ENCODE measurements around the gene SPOUT1.

The SPOUT1 gene

DNA sequence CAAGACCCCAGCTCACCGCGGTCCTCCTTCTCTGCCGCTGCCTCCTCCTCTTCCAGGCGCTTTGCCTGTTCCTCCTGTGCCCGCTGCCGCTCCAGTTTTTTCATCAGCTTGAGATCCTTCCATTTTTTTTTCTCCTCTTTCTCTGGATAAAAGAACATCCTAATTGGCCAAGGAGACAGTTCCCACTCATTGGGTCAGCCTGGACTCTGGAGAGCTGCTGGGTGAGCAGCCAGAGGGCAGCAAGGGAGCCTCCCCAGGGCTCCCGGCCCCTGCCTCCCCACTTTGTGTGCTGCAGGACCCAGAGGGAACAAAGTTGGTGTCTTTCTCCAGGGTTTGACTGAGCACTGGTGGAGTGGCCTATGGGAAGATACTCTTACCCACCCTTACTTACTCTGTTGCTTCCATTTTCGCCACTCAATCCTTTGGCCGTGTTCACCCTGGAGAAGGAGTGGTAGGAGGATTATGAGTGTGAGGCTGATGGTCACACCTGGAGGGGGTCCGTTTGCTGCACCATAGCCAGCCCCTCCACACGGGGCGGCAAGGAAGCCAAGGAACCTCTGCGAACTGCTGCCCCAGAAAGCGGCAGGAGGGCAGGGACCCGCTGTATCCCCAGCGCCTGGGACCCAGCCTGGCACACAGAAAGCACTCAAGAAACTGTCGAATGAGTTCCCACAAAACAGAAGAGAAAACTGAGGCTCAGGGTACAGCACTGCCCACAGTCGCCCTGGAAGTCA, 708 bp downstream of the SPOUT1 start:
- TF ChIP-seq, protein P1, sequence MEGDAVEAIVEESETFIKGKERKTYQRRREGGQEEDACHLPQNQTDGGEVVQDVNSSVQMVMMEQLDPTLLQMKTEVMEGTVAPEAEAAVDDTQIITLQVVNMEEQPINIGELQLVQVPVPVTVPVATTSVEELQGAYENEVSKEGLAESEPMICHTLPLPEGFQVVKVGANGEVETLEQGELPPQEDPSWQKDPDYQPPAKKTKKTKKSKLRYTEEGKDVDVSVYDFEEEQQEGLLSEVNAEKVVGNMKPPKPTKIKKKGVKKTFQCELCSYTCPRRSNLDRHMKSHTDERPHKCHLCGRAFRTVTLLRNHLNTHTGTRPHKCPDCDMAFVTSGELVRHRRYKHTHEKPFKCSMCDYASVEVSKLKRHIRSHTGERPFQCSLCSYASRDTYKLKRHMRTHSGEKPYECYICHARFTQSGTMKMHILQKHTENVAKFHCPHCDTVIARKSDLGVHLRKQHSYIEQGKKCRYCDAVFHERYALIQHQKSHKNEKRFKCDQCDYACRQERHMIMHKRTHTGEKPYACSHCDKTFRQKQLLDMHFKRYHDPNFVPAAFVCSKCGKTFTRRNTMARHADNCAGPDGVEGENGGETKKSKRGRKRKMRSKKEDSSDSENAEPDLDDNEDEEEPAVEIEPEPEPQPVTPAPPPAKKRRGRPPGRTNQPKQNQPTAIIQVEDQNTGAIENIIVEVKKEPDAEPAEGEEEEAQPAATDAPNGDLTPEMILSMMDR (IDR thresholded peaks at IDR 0.05; ENCODE audit: borderline replicate concordance, insufficient read depth, low read depth, low read length): no peak
- H3K4me3 ChIP-seq (ENCODE audit: low read depth, low read length): peak overlapping the region; percentile 99

DNA sequence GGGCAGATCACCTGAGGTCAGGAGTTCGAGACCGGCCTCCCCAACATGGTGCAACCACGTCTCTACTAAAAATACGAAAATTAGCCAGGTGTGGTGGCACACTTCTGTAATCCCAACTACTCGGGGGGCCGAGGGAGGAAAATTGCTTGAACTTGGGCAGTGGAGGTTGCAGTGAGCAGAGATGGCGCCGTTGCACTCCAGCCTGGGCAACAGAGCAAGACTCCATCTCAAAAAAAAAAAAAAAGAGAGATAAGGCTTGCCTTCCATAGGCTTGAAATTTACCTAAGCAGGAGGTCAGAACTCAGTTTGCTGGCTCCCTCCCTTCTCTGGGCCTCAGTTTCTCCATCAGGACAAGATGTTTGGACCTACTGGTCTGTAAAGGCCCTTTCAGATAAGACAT, 1.3 kb downstream of the SPOUT1 start:
- TF ChIP-seq, protein P1 (IDR thresholded peaks at IDR 0.05; ENCODE audit: borderline replicate concordance, insufficient read depth, low read depth, low read length): no peak
- H3K4me3 ChIP-seq (ENCODE audit: low read depth, low read length): no peak overlapping the region

DNA sequence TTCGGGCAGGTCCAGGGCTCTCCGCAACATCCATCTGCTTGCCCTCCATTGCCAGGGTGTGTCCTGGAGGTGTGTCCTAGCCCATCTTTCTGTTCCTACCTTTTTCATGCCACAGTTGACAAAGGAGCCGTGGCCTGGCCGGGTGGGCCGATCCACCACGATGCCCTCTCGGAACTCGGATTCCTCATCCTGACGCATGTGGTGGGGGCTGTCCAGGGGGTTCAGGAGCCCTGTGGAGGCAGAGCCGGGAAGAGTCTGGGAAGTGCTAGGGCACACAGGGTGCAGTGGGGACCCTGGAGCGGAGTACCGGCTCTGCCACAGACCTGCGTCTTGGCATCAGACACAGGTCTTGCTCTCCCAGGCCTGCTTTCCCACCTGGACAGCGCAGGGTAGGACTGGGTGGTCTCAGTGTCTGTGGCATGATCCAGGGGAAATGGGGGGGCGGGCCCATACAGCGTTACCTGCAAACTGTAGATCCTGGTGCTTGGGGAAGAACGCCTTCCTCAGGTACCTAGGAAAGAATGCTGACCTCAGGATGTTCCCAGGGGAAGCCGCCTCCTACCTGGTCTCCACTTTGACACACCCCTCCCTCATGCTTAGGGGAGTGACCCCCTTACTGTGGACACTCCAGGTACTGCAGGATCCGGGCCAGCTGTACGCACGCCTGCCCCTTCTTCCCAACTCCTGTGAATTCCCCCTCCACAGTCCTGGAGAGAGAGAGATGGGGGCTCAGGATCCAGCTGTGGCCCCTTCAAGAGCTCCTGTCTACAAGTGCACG, 3.5 kb downstream of the SPOUT1 start:
- no peak overlapping the region for H3K4me3 ChIP-seq (ENCODE audit: low read depth, low read length)
- TF ChIP-seq, protein P1 (IDR thresholded peaks at IDR 0.05; ENCODE audit: borderline replicate concordance, insufficient read depth, low read depth, low read length): no peak

DNA sequence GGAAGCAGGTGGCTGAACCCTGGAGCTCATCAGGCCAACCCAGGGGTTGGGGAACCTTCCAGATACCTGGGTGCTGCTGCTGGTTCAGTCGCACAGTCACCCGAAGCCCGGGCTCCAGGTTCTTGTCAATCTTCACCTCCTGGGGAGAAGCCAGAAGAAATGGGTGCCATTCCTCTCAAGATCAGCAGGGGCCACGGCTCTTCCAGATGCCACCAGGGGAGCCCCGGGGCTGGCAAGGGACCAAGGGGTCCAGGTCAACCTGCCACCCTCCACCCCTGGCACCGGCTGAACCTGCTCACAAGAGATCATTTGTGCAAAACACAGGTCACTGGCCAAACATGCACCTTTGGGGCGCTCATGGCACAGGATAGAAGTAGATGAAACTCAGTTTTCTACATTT, 4.7 kb downstream of the SPOUT1 start:
- TF ChIP-seq, protein P1 (IDR thresholded peaks at IDR 0.05; ENCODE audit: borderline replicate concordance, insufficient read depth, low read depth, low read length): no peak
- no peak overlapping the region for H3K4me3 ChIP-seq (ENCODE audit: low read depth, low read length)

DNA sequence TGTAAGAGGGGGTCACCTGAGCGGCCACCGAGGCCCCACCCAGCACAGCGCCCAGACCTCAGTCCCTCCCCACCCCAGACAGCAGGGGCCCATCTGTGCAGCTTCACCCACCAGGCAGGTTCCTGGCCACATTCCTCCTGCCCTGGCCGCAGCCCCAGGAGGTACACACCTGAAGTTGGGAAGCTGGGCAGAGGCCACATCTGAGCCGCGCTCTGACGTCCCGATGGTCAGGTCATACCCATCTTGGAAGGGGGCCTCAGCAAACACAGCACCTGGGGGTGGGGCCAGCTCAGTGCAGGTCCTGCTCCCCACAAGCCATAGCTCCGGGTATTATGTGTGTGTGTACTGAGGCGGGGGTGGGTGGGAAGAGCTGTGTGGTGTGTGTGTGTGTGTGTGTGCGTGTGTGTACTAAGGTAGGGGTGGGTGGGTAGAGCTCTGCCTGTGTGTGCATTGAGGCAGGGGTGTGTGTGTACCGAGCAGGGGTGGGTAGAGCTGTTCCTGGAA, 5.6 kb downstream of the SPOUT1 start:
- no peak overlapping the region for H3K4me3 ChIP-seq (ENCODE audit: low read depth, low read length)
- TF ChIP-seq, protein P1 (IDR thresholded peaks at IDR 0.05; ENCODE audit: borderline replicate concordance, insufficient read depth, low read depth, low read length): no peak

DNA sequence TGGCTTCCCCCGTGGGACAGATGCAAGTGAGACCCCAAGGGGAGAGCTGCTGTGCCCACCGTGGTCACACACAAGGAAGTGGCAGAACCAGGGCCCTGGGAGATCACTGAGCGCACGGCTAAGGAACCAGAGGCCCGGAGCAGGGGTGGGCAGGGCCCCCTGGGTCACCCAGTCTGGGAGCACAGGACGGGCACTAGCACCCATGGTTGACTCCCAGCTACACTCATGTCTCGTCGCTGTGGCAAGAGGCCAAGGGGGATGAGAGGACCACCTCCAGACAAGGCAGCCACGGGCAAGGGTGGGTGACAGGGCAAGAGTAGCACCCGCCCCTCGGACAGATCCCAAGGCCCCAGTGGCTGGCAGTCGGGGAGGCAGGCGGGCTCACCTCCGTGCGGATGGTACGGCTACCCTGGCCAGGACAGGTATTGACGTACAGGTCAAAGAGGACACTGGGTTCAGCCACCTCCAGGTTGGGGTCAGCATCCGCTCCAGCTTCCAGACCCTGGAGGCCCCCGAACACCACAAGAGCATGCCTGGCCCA, 6.2 kb downstream of the SPOUT1 start:
- TF ChIP-seq, protein P1 (IDR thresholded peaks at IDR 0.05; ENCODE audit: borderline replicate concordance, insufficient read depth, low read depth, low read length): no peak
- no peak overlapping the region for H3K4me3 ChIP-seq (ENCODE audit: low read depth, low read length)

All from GM12875 (cell line).